Body of pancreas (tissue), 4 donors: ENCODE data around the gene VEGFA.

Source experiments
- POLR2A ChIP-seq, 3 donors: fragments of 450-650 bp; IDR thresholded peaks; one replicate each; pipeline ENCODE4 v1.6.1; 2016; ENCODE audit warnings: antibody characterized with exemption in 3 of 3, mild to moderate bottlenecking in 2 of 3
- TF ChIP-seq, protein P1 (sequence below), 7 experiments: fragments of 450-650 bp in 4 of 7; fragments of 200-600 bp in 3 of 7; sonication (generic) in 3 of 7; IDR thresholded peaks; one replicate each; pipeline ENCODE4 v1.5.1; 2016 to 2019; ENCODE audit warnings: antibody characterized with exemption in 7 of 7

GRCh38 chr6:43800298-43800623, 30.2 kb downstream of the VEGFA start:
- no peak for TF ChIP-seq POLR2A (IDR thresholded peaks at IDR 0.05)
- TF ChIP-seq, protein P1, sequence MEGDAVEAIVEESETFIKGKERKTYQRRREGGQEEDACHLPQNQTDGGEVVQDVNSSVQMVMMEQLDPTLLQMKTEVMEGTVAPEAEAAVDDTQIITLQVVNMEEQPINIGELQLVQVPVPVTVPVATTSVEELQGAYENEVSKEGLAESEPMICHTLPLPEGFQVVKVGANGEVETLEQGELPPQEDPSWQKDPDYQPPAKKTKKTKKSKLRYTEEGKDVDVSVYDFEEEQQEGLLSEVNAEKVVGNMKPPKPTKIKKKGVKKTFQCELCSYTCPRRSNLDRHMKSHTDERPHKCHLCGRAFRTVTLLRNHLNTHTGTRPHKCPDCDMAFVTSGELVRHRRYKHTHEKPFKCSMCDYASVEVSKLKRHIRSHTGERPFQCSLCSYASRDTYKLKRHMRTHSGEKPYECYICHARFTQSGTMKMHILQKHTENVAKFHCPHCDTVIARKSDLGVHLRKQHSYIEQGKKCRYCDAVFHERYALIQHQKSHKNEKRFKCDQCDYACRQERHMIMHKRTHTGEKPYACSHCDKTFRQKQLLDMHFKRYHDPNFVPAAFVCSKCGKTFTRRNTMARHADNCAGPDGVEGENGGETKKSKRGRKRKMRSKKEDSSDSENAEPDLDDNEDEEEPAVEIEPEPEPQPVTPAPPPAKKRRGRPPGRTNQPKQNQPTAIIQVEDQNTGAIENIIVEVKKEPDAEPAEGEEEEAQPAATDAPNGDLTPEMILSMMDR (IDR thresholded peaks at IDR 0.05): no peak
